ENCODE measurements around the gene ALMS1. TPM values are rescaled to one million over a fixed set of nuclear protein-coding genes. Genes with fewer than 3 reads are reported as not detected.

ALMS1 gene
- total and polyA plus RNA-seq, 2 experiments from 2014 or later: 4.6 to 14.5 TPM

GRCh38 chr2:73610111-73610510, 224.5 kb downstream of the ALMS1 start:
- no peaks in the 10 kb centered on the region for H3K27me3 ChIP-seq
- H3K36me3 ChIP-seq (replicated peaks; ENCODE audit: insufficient read depth, low read depth): no peaks in the 10 kb centered on the region
- H3K4me3 ChIP-seq: no peak overlapping the region
- H3K27ac ChIP-seq: no peak overlapping the region
- no peak overlapping the region for H2AFZ ChIP-seq
- no peak for DNase-seq (ENCODE audit: low spot score)
- H3K4me2 ChIP-seq: no peak overlapping the region
- no peaks in the 10 kb centered on the region for H4K20me1 ChIP-seq (ENCODE audit: insufficient read depth, poor library complexity, severe bottlenecking)
- no peaks in the 10 kb centered on the region for H3K4me1 ChIP-seq (ENCODE audit: insufficient read depth)
- H3K9me2 ChIP-seq (replicated peaks; ENCODE audit: insufficient read depth): no peaks in the 10 kb centered on the region
- 77% methylated on average over 3 of the region's 3 CpGs for WGBS (ENCODE audit: low lambda C conversion rate, missing lambda C conversion rate)
- TF ChIP-seq EZH2phosphoT487 (IDR thresholded peaks at IDR 0.05; ENCODE audit: low read depth, severe bottlenecking, unreplicated experiment) (no peak), EZH2 (IDR thresholded peaks at IDR 0.05; ENCODE audit: borderline replicate concordance) (no peak)
- TF ChIP-seq, protein P1, sequence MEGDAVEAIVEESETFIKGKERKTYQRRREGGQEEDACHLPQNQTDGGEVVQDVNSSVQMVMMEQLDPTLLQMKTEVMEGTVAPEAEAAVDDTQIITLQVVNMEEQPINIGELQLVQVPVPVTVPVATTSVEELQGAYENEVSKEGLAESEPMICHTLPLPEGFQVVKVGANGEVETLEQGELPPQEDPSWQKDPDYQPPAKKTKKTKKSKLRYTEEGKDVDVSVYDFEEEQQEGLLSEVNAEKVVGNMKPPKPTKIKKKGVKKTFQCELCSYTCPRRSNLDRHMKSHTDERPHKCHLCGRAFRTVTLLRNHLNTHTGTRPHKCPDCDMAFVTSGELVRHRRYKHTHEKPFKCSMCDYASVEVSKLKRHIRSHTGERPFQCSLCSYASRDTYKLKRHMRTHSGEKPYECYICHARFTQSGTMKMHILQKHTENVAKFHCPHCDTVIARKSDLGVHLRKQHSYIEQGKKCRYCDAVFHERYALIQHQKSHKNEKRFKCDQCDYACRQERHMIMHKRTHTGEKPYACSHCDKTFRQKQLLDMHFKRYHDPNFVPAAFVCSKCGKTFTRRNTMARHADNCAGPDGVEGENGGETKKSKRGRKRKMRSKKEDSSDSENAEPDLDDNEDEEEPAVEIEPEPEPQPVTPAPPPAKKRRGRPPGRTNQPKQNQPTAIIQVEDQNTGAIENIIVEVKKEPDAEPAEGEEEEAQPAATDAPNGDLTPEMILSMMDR (IDR thresholded peaks at IDR 0.05; ENCODE audit: poor library complexity): no peak
- no peaks in the 10 kb centered on the region for H3K9me3 ChIP-seq (ENCODE audit: low read depth)
- no peaks in the 10 kb centered on the region for H3K79me2 ChIP-seq

- Histone ChIP-seq H3K9me2 (replicated peaks; ENCODE audit: insufficient read depth) (no peaks in the 10 kb centered on the region), H3K27me3 (no peaks in the 10 kb centered on the region), H2AFZ (no peak overlapping the region), H3K9me3 (ENCODE audit: low read depth) (no peaks in the 10 kb centered on the region), H4K20me1 (ENCODE audit: insufficient read depth, poor library complexity, severe bottlenecking) (no peaks in the 10 kb centered on the region), H3K4me3 (no peak overlapping the region), H3K4me2 (no peak overlapping the region), H3K4me1 (ENCODE audit: insufficient read depth) (no peaks in the 10 kb centered on the region), H3K27ac (no peak overlapping the region), H3K79me2 (no peaks in the 10 kb centered on the region), H3K36me3 (replicated peaks; ENCODE audit: insufficient read depth, low read depth) (no peaks in the 10 kb centered on the region)
- no peak for DNase-seq (ENCODE audit: low spot score)
- WGBS (ENCODE audit: low lambda C conversion rate, missing lambda C conversion rate): 93% methylated on average over 4 of the region's 4 CpGs
- TF ChIP-seq EZH2 (IDR thresholded peaks at IDR 0.05; ENCODE audit: borderline replicate concordance): no peak
- TF ChIP-seq, protein P1 (IDR thresholded peaks at IDR 0.05; ENCODE audit: poor library complexity): no peak
Measured at GRCh38 chr2:73611193-73611592, 225.6 kb downstream of the ALMS1 start.

GRCh38 chr2:73611867-73612266, 226.2 kb downstream of the ALMS1 start:
- 92% methylated on average over 1 of the region's 1 CpG for WGBS (ENCODE audit: low lambda C conversion rate, missing lambda C conversion rate)
- no peak overlapping the region for H3K4me3 ChIP-seq

More at GRCh38 chr2:73611867-73612266, 226.2 kb downstream of the ALMS1 start:
- TF ChIP-seq EZH2phosphoT487 (IDR thresholded peaks at IDR 0.05; ENCODE audit: low read depth, severe bottlenecking, unreplicated experiment) (no peak), EZH2 (IDR thresholded peaks at IDR 0.05; ENCODE audit: borderline replicate concordance) (no peak)
- TF ChIP-seq, protein P1 (IDR thresholded peaks at IDR 0.05; ENCODE audit: poor library complexity): no peak
- H3K9me2 ChIP-seq (replicated peaks; ENCODE audit: insufficient read depth): no peaks in the 10 kb centered on the region
- H3K4me1 ChIP-seq (ENCODE audit: insufficient read depth): no peaks in the 10 kb centered on the region
- H3K27ac ChIP-seq: no peak overlapping the region
- H4K20me1 ChIP-seq (ENCODE audit: insufficient read depth, poor library complexity, severe bottlenecking): no peaks in the 10 kb centered on the region
- no peaks in the 10 kb centered on the region for H3K36me3 ChIP-seq (replicated peaks; ENCODE audit: insufficient read depth, low read depth)
- no peak overlapping the region for H2AFZ ChIP-seq
- no peak for DNase-seq (ENCODE audit: low spot score)
- H3K9me3 ChIP-seq (ENCODE audit: low read depth): no peaks in the 10 kb centered on the region
- no peaks in the 10 kb centered on the region for H3K27me3 ChIP-seq
- H3K79me2 ChIP-seq: no peaks in the 10 kb centered on the region
- no peak overlapping the region for H3K4me2 ChIP-seq

Measured in hepatocyte (in vitro differentiated cells).